Measurements from ENCODE around the gene ABCC9.

ABCC9 gene

DNA sequence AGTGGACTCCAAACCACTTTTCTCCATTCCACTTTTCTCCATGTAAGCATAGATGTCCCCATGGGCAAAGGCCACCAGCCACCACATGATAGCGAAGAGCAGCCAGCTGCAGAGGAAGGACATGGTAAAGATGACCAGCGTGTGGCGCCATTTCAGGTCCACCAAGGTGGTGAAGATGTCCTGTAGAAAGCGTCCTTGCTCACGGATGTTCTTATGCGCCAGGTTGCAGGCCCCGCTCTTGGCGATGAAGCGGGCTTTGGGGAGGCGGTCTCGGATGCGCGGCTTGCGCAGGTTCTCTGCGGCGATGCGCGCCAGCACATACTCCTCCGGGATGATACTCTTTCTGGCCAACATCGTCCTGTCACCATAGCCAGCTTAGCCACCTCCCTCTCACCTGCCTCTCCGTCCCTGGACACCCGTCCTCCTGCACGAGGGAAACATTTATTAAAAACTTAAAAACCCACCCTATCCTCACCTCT lies 167.9 kb downstream of the ABCC9 start:
- no peak for DNase-seq

DNA sequence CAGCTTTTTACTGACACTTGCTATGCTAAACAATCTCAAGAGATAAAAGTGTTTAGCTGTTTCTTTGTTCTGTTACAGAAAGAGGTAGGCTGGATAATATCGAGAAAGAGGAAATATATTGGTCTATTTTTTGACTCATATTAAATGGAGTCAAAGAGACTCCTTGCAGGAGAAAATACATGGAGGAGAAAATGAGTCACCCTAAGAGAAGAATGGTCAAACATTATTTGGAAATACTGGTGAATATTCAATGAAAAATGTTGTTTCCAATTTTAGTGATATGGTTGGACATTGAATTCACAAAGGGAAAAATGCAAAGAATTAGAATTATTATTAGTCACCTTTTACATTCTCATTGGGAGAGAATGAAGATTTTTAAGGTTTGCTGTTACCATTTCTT lies 169.9 kb downstream of the ABCC9 start:
- DNase-seq, result no peak

DNA sequence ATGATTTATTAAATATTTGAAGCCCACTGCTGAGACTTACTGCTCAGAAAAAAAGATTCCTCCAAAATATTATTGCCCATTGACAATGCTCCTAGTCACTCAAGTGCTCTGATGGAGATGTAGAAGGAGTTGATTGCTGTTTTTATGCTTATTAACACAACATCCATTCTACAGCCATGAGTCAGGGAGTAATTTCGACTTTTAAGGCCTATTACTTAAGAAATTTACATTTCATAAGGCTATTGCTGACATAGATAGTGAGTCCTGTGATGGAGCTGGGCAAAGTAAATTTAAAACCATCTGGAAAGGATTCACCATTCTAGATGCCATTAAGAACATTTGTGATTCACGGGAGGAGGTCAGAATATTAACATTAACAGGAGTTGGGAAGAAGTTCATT lies 171.9 kb downstream of the ABCC9 start:
- no peak for DNase-seq

DNA sequence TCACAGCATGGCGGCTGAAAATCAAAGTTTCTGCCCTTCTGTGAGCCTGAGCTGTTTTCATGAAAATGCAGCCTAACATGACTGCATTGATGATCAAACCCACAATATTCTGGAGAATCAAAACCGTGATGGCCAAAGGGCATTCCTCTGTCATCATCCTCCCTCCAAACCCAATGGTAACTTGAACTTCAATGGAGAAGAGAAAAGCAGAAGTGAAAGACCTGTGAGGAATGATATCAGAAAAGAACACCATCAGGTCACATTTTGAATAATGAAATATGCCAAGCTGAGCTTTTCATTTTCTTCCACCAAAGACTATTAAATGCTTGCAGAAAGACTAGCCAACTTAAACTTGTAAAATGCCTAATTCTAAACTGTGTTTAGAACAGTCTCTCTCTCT lies 174.8 kb downstream of the ABCC9 start:
- no peak for DNase-seq

DNA sequence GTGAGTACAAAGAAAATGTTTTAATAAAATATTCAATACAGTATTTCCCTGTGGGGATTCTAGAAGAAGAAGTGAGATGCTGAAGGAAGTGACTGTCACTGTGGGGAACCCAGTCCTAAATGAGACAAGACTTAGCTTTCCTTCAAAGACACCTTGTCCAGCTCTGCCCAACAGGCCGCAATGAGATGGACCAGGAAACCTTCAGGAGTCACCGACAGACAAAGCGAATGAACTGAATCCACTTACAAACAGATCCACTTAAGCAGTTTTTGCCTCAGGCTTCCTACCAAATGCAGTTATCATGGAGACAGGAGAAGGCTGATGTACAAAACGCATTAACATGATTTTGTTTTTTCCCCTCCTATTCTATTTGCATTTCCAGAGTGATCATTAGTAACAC lies 176.3 kb downstream of the ABCC9 start:
- no peak for DNase-seq

DNA sequence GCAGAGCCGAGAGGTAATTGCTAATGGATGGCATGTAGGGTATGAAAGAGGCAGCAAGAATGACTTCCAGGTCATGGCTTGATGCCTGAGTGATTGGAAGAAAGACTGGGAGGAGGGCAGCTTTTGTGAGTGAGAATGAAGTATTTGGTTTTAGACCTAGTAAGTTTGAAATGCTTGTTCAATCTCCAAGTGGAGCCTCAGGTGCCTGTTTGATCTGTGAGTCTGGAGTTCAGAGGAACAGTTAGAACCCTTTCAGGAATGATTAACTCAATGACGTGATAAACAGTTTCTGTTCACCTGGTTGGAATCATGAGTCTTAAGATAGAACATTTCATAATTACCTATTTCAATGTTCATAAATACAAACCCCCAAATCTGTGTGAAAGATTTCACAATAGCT lies 177.2 kb downstream of the ABCC9 start:
- no peak for DNase-seq

DNA sequence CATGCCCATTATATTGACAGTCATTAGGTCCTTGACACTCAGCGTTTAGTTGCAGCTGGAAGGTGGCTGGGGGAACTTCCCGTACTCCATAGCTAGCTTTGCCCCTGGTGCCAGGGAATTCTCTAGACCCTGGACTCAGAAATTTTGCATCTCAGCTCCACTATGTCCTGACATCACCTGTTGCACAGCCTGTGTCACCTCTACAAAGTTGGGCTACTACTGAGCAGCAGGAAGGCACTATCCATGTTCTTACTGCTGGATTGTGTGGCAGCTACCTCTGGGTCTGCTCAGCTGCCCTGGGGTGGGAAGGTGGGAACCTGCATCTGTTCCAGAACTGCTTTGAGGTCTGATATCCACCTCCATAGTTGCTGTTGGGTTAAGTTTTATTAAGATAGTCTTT lies 177.7 kb downstream of the ABCC9 start:
- DNase-seq, result no peak

DNA sequence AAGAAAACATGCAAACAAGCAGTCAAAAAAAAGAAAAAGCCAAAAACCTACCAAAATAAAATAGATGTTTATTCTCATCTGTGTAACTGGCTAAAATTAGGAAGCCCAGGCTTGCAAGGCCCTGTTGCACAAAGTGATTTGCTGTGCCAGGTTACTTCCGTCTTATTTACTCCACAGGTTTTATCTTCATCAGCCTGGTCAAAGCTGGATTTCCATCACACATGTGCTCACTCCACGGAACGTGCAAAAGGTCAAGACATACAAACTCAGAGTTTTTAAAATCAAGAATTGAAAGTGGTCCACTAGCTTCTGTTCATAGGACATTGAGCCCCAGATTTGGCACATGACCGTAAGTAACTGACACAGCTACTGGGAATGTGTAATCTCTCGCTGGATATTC lies 181.5 kb downstream of the ABCC9 start:
- no peak for DNase-seq

DNA sequence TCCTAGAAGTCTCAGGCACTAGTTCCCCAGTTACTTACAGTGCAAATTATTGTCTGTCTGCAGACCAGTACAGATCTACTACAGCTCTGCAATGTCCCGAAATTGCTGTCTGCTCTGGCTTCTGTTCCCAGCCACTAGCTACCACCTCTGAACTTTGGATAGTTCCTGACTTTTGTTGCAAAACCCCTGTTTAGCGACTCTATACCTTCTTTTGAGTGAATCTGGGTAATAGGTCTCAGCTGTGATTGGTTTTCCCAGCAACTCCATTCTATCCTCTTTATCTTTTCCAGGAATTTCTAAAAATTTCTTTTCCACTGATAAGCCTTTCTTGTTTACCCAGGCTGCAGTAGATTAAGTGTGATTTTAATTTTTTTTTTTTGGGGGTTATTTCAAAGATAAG lies 183.5 kb downstream of the ABCC9 start:
- no peak for DNase-seq

DNA sequence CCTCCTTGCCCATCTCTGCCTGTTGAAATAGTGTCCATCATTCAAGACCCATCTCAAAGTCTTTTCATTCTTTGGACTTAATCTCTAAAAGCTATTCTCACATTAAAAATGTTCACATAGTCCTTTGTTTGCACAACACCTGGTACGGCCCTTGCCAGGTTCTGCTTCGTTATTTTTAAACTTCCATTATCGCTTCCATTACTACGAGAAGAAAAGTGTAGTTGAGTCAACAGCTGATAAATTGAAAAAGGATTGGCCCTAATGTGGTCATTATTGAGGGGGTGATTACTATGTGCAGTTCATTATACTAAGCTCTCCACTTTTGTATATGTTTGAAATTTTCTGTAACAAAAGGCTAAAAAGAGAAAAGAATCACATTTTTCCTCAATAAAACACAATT lies 184.5 kb downstream of the ABCC9 start:
- no peak for DNase-seq

DNA sequence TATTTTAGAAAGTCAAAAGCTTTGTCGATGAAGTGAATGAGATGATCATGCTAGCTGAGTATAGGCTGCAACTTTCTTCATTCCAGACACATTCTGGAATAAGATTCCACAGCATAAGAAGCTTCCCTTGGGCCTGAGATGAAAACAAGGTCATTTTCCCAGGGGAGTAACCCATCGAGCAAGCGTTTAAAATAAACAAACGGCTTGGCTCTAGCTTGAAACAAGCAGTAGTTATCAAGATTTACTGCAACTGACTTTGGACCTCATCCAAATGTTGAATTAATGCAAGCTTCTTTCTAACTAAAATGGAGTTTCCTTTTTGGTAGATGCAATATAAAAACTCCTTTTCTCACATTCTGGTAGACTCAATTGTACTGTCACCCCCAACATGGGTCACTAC lies 189.7 kb downstream of the ABCC9 start:
- no peak for DNase-seq

Data from NCI-H226 (cell line).